NCI-H2107 treated with DMSO at 0.1 percent for 48 hours (cell line): ENCODE data around the gene PPFIBP1.
"Not testable (repeated sequence)": the region's sequence is repeated elsewhere in the genome, so short reads cannot be mapped to it uniquely, and the experiment has no call there.

Experiments
- DNase-seq: peaks from one replicate; lab custom pipeline; 2025; ENCODE audit not compliant: unreplicated experiment; lab: John Stamatoyannopoulos, UW

The PPFIBP1 gene

DNA sequence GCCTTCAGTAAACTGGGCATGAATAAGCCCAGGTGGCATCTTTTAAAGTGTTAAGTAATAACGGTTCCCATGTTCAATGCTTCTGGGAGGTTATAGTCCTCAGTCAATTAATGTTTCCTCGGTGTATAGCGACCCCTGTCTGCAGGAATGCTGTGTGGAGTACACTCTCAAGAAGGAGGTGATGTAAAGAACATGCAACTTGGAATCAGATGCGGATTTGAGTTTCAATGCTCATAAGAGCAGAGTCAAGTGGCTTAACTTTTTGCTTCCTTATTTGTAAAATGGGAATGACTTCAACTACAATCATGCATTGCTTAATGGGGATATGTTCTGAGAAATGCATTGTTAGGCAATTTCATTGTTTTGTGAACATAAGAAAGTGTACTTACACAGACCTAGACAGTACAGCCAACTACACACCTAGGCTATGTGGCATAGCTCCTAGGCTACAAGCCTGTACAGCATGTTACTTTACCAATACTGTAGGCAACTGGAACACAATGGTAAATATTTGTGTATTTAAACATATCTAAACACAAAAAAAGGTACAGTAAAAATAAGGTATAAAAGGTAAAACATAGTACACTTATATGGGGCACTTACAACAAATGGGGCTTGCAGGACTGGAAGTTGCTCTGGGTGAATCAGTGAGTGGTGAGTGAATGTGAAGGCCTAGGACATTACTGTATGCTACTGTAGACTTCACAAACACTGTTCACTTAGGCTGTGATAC is 179.9 kb downstream of the PPFIBP1 start:
- peak; percentile 63 for DNase-seq

DNA sequence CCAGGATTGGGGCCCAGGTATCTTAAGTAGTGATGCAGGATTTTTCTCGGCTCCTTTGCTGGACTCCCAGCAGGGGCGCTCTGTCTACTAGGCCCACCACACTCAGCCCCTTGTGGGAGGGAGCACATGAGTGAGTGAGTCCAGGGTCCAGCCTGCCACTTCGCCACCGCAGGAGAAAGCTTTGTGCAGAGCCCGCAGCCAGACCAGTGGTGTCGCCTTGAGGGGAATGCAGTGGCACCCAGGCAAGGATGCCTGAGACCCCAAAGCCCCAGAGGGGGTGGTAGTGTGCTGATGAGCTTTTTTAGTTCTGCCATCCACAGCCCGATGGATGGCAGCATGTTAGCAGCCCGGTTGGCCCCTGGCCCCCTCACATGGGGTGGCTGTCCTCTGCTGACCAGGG is 181.3 kb downstream of the PPFIBP1 start:
- no peak for DNase-seq

DNA sequence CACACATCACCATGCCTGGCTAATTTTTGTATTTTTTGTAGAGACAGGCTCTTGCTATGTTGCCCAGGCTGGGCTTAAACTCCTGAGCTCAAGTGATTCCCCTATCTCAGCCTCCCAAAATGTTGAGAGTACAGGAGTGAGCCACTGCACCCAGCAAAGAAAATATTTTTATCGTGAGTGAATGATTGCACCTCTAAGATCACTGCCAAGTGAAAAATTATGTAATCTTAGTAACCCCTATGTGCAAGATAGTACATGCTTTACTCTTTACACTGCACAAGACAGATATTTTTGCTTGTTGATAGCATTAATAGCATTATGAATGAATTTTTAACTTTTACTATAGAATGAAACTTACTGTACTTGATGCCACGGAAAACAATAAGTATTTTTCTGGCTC is 183.2 kb downstream of the PPFIBP1 start:
- no peak for DNase-seq

DNA sequence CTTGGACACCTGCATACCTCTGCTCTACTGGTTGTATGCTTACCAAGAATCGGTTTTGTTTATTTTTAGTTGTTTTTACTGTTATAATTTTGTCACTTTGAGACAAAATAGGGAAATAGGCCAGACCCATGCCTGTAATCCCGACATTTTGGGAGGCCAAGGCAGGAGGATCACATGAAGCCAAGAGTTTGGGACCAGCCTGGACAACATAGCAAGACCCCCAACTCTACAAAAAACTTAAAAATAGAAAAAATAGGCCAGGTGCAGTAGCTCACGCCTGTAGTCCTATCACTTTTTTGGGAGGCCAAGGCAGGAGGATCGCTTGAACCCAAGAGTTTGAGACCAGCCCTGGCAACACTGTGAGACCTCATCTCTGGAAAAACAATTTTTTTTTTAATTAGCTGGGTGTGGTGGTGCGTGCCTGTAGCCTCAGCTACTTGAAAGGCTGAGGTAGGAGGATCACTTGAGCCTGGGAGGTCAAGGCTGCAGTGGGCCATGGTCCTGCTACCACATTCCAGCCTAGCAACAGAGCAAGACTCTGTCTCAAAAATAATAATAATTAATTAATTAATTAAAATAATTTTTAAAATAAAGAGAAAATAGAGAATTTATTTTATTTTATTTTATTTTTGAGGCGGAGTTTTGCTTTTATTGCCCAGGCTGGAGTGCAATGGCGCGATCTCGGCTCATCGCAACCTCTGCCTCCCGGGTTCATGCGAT is 185.4 kb downstream of the PPFIBP1 start:
- DNase-seq = no peak

DNA sequence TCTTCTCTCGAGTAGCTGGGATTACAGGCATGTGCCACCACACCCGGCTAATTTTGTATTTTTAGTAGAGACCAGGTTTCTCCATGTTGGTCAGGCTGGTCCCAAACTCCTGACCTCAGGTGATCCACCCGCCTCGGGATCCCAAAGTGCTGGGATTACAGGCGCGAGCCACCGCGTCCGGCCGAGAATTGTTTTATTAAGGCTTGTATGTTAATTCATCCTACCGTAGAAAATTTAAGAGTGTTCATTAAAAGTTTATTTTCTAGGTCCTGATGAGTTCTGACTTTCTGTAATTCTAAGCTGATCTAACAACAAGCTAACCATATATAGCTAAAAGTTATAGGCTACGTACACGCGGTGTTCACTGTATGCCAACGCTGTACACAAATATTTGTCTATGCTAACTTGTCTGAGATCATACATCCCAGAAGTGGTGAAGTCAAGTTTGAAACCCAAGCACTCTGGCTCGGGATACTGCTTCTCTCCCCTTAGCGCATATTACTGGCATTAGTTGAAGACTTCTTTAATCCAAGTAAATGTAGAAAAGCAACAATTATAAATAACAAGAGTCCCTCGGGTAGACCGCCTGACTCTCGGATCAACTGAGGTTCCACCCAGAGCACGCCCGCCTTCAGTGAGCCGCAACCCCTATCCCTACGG is 186.1 kb downstream of the PPFIBP1 start:
- peak; percentile 60 for DNase-seq

DNA sequence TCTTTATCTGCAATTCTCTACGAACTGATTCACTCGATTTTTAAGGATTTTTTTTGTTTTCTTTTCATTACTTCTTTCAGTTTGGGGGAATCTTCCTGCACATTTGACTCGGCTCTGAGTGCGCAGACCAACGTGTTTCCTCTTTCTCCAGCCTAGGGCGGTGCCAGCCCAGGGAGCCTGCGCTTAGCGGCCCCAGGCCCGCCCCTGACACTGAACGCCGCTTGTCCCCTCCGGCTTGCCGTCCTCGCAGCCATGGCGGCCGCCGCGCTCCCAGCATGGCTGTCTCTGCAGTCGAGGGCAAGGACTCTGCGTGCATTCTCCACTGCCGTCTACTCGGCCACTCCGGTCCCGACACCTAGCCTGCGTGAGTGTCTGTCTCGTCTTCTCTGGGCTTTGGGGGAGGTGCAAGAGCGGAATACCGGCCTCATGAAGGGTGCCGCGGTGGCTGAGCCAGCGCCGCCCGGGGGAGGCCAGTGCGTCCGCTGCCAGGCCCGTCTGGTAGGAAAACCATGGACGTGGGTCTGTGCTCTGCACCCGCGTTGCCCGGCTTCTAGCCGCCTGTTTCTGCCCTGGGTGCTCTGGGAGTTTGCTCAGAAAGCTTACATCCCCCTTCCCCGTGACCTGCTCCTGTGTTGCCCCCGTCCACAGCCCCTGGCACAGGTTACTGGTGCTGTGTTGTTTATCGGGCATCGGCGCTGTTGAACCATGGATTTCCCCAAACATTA is 186.7 kb downstream of the PPFIBP1 start, which contains the start of gene MRPS35:
Gene MRPS35, plus strand, starts transcription at position 241 of the 725 bp plus-strand sequence. Its CDS starts 12 bp downstream, at position 253.
- peak; percentile 90 for DNase-seq

DNA sequence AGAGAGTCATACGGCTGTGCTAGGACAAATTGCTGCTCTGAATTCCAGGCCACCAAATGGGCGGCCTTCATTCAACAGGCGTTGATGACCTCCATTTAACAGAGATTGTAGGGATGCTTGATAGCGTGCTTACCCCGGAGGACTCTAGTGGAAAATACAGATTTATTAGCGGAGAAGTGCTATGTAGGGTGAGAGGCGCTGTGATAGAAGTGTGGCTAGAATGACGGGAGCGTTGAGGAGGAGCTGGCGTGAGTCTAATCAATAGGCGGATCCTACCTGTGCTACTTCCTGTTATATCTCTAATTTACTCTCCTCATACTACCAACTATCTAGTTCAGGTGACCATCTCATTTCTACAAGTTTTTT is 187.3 kb downstream of the PPFIBP1 start:
- DNase-seq = peak; percentile 41

DNA sequence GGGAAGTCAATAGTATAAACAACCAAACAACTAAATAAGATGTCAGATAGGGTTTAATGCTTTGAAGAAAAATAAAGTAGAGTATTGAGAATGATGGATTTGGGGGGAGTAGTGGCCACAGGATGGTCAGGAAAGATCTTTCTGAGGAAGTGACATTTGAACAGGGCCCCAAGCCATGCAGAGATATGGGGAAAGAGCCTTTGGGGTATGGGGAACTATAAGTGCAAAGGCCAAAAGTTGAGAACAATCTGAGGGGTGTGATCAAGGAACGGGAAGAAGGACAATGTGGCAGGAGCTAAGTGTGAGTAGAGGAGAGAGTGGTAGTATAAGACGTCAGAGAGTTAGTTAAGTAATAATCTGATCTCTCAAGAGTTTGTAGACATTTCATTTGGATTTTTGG is 188.0 kb downstream of the PPFIBP1 start:
- DNase-seq = no peak

DNA sequence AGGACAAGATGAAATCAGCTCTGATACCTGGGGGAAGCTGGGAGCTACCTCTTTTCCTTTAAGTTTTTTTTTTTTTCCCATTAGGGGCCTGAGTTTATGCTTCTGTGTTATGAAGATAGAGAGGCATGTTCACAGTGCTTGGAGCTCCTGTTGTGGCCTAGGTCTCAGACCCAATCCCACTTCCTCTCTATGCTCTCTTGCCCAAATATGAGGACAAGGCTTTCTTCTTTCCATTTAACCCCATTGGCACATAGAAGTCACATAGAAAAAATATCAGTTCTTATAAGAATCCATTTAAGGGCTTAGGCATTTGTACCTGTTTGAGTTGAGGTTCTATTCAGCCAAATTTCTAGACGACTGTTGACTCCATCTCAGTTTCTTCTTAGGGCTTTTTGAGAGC is 199.2 kb downstream of the PPFIBP1 start:
- DNase-seq = no peak

DNA sequence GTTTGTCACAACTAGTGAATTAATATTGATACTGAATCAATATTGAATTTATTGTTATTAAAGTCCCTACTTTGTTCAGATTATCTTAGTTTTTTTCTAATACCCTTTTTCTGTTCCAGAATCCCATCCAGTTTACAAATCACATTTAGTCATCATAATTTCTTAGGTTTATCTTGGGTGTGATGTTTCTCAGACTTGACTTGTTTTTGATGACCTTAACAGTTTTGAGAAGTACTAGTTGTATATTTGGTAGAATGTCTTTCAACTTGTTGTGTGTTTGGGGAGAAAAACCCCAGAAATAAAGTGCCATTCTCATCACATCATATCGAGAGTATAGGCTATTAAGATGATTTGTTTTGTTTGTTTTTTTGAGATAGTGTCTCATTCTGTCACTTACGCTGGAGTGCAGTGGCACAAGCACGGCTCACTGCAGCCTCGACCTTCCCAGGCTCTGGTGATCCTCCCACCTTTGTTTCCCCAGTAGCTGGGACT is 206.1 kb downstream of the PPFIBP1 start:
- DNase-seq = no peak

DNA sequence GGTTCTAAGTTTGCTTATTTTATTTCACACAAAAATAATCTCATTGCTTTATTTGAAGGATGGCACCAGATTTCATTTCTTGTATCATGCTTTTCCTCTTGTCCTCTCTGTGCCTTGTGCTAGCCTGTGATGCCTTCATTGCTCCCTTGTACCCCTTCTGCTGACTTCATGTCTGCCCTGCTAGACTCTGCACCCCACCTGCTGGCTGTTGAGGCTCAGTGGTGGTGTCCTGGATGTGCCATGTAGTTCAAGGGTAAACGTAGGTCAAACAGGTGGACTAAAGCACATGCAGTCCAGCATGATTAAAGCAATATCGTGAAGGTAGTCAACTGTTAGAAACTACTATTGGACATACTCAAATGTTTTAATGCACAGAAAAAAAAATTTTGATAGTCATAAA is 208.3 kb downstream of the PPFIBP1 start:
- no peak for DNase-seq

DNA sequence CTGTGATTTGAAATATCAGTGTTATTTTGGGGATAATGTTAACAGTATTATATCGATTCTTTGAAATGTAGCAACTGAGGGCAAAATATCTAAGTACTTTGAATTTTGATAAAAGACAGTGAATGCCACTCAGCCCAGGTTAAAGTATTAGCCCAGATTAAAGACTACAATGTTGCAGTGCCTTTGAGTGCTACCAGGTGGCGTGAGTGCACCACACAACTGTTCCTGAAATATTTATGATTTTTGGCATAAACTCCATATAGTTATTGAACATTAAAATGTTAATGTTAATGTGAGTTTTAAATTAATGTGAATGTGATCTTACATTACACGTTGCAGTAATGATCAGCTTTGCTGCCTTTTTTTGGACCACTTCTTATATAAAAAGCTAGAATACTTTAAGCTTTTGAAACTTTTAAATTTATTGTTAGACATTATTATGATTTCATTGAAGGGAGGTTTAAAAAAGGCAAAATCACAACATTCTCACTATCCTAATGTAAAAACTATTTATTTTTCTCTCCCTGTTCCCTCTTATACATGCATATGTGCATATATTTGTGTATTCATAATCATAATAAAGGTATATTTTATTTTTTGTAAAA is 209.1 kb downstream of the PPFIBP1 start:
- peak; percentile 59 for DNase-seq

DNA sequence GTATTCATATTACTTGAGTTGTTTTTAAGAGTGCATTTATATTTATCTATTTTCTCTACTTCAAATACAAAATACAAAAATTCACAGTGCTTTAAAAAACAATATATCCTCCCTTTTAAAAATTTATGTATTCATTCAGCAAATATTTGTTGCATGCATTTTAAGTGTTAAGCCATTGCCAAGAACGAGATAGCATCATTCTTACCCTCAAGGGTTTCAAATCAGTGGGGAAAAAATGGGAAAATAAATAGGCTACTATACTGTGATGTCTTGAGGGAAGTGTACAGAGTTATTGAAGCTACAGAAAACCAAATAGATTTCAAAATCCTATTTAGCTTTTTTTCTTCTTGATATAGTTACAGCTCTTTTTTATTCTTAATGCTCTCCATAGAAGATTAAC is 209.8 kb downstream of the PPFIBP1 start:
- no peak for DNase-seq

DNA sequence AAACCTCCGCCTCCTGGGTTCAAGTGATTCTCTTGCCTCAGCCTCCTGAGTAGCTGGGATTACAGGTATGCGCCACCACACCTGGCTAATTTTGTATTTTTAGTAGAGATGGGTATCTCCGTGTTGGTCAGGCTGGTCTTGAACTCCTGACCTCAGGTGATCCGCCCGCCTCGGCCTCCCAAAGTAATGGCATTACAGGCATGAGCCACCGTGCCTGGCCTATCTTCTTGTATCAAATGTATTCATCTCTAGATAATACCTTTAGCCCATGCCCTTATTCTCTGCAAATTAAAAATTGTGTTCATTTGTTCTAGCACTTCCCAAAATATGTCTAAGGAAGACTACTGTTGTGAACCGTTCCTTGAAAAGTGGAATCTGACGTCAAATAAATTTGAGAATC is 210.3 kb downstream of the PPFIBP1 start:
- DNase-seq = not testable (repeated sequence)

DNA sequence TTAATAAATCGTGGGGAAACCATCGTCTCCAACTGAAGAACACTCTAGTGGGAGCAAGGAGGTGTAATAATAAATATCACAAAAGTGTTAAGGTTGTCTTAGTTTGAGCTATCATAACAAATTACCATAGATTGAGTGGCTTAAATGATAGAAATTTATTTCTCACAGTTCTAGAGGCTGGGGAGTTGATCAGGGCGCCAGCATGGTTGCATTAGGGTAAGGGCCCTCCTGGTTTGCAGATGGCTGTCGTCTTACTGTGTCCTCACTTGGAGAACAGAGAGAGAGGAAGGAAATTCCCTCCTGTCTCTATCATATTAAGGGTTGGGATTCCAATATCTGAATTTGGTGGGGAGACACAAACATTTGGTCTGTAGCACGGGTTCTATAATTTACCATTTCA is 219.6 kb downstream of the PPFIBP1 start:
- DNase-seq = no peak
